Measurements from ENCODE around the gene PLXNB2.
A peak's percentile ranks its signal among the peaks of the same experiment; 100 is the strongest.

PLXNB2 gene

GRCh38 chr22:50320116-50320515 is 12.7 kb upstream of the PLXNB2 start:
- H3K4me3 Mint-ChIP-seq = no peak overlapping the region
- H3K4me1 Mint-ChIP-seq = peaks cover 7% of the 10 kb centered on the region
- no peak for DNase-seq
- no peak overlapping the region for H3K27ac Mint-ChIP-seq
- CTCF ChIA-PET = interaction anchor here (1.2 to 1.8 kb wide), 2 partner anchors 15 to 44 kb away, joined by 4 read pairs; no protein-coding TSS in a partner anchor
- H3K27me3 Mint-ChIP-seq = peaks cover 32% of the 10 kb centered on the region
- no peaks in the 10 kb centered on the region for H3K9me3 Mint-ChIP-seq
- H3K36me3 Mint-ChIP-seq = no peaks in the 10 kb centered on the region

GRCh38 chr22:50319503-50319951 is 12.1 kb upstream of the PLXNB2 start:
- DNase-seq = no peak
- Mint-ChIP-seq H3K36me3 (no peaks in the 10 kb centered on the region), H3K4me3 (no peak overlapping the region), H3K9me3 (no peaks in the 10 kb centered on the region), H3K27ac (no peak overlapping the region), H3K27me3 (peaks cover 27% of the 10 kb centered on the region), H3K4me1 (peaks cover 10% of the 10 kb centered on the region)
- CTCF ChIA-PET = interaction anchor here (1.2 to 1.8 kb wide), 2 partner anchors 15 to 43 kb away, joined by 4 read pairs; no protein-coding TSS in a partner anchor

- peaks cover 16% of the 10 kb centered on the region for H3K4me1 Mint-ChIP-seq
- H3K36me3 Mint-ChIP-seq = no peaks in the 10 kb centered on the region
- H3K27me3 Mint-ChIP-seq = peaks cover 20% of the 10 kb centered on the region
- H3K27ac Mint-ChIP-seq = no peak overlapping the region
- no peak for DNase-seq
- no peaks in the 10 kb centered on the region for H3K9me3 Mint-ChIP-seq
- no peak overlapping the region for H3K4me3 Mint-ChIP-seq
- CTCF ChIA-PET = interaction anchor here (1.2 kb wide), 1 partner anchor 43 kb away, joined by 4 read pairs; no protein-coding TSS in a partner anchor
These were observed 11.4 kb upstream of the PLXNB2 start for GRCh38 chr22:50318698-50319411.

GRCh38 chr22:50318356-50318697 is 10.9 kb upstream of the PLXNB2 start:
- no peak overlapping the region for H3K27ac Mint-ChIP-seq
- H3K4me1 Mint-ChIP-seq = peaks cover 19% of the 10 kb centered on the region
- DNase-seq = no peak
- no peak overlapping the region for H3K4me3 Mint-ChIP-seq
- H3K27me3 Mint-ChIP-seq = peaks cover 16% of the 10 kb centered on the region
- no peaks in the 10 kb centered on the region for H3K9me3 Mint-ChIP-seq
- CTCF ChIA-PET = no interaction called here
- H3K36me3 Mint-ChIP-seq = no peaks in the 10 kb centered on the region

GRCh38 chr22:50317674-50318073 is 10.2 kb upstream of the PLXNB2 start:
- Mint-ChIP-seq H3K27me3 (peaks cover 13% of the 10 kb centered on the region), H3K4me1 (peaks cover 19% of the 10 kb centered on the region), H3K9me3 (no peaks in the 10 kb centered on the region), H3K4me3 (no peak overlapping the region), H3K36me3 (no peaks in the 10 kb centered on the region), H3K27ac (no peak overlapping the region)
- no peak for DNase-seq
- CTCF ChIA-PET = interaction anchor here (1.9 kb wide), 1 partner anchor 8 kb away, joined by 6 read pairs; no protein-coding TSS in a partner anchor

GRCh38 chr22:50317178-50317577 is 9.7 kb upstream of the PLXNB2 start:
- Mint-ChIP-seq H3K4me1 (peaks cover 19% of the 10 kb centered on the region), H3K4me3 (no peak overlapping the region), H3K27me3 (peaks cover 13% of the 10 kb centered on the region), H3K9me3 (no peaks in the 10 kb centered on the region), H3K36me3 (no peaks in the 10 kb centered on the region), H3K27ac (no peak overlapping the region)
- DNase-seq = no peak
- CTCF ChIA-PET = interaction anchor here (1.9 kb wide), 1 partner anchor 8 kb away, joined by 6 read pairs; no protein-coding TSS in a partner anchor

- H3K4me3 Mint-ChIP-seq = no peak overlapping the region
These were observed 8.9 kb upstream of the PLXNB2 start for GRCh38 chr22:50316114-50317065.

GRCh38 chr22:50315289-50316113 is 8.1 kb upstream of the PLXNB2 start:
- DNase-seq = no peak
- Mint-ChIP-seq H3K9me3 (no peaks in the 10 kb centered on the region), H3K4me3 (peak overlapping the region; percentile 65), H3K27me3 (peaks cover 8% of the 10 kb centered on the region), H3K27ac (peak overlapping the region; percentile 86), H3K36me3 (no peaks in the 10 kb centered on the region), H3K4me1 (peaks cover 19% of the 10 kb centered on the region)
- CTCF ChIA-PET = interaction anchor here (1.0 to 1.9 kb wide), 4 partner anchors 10 to 41 kb away, joined by 3 to 6 read pairs (median 4); no protein-coding TSS in a partner anchor

More at GRCh38 chr22:50316114-50317065, 8.9 kb upstream of the PLXNB2 start:
- DNase-seq = no peak
- H3K27me3 Mint-ChIP-seq = peaks cover 13% of the 10 kb centered on the region
- H3K36me3 Mint-ChIP-seq = no peaks in the 10 kb centered on the region
- no peak overlapping the region for H3K27ac Mint-ChIP-seq
- H3K9me3 Mint-ChIP-seq = no peaks in the 10 kb centered on the region
- CTCF ChIA-PET = interaction anchor here (1.9 kb wide), 1 partner anchor 9 kb away, joined by 6 read pairs; no protein-coding TSS in a partner anchor
- H3K4me1 Mint-ChIP-seq = peaks cover 19% of the 10 kb centered on the region

- Mint-ChIP-seq H3K36me3 (no peaks in the 10 kb centered on the region), H3K9me3 (no peaks in the 10 kb centered on the region), H3K4me1 (peaks cover 19% of the 10 kb centered on the region), H3K27me3 (peaks cover 10% of the 10 kb centered on the region), H3K27ac (peak overlapping the region; percentile 86), H3K4me3 (peak overlapping the region; percentile 69)
- CTCF ChIA-PET = interaction anchor here (0.7 to 1.6 kb wide), 4 partner anchors 10 to 40 kb away, joined by 3 to 4 read pairs (median 3); no protein-coding TSS in a partner anchor
- DNase-seq = peak; percentile 85
These were observed 7.2 kb upstream of the PLXNB2 start for GRCh38 chr22:50314455-50315288.

GRCh38 chr22:50314081-50314454 is 6.6 kb upstream of the PLXNB2 start:
- DNase-seq = no peak
- H3K27ac Mint-ChIP-seq = peak overlapping the region; percentile 82
- peaks cover 19% of the 10 kb centered on the region for H3K4me1 Mint-ChIP-seq
- H3K36me3 Mint-ChIP-seq = no peaks in the 10 kb centered on the region
- CTCF ChIA-PET = interaction anchor here (0.7 to 1.6 kb wide), 4 partner anchors 11 to 40 kb away, joined by 3 to 4 read pairs (median 3); no protein-coding TSS in a partner anchor
- H3K9me3 Mint-ChIP-seq = no peaks in the 10 kb centered on the region
- H3K4me3 Mint-ChIP-seq = peak overlapping the region; percentile 69
- peaks cover 16% of the 10 kb centered on the region for H3K27me3 Mint-ChIP-seq

- DNase-seq = no peak
- Mint-ChIP-seq H3K27me3 (peaks cover 20% of the 10 kb centered on the region), H3K4me1 (peaks cover 22% of the 10 kb centered on the region), H3K9me3 (no peaks in the 10 kb centered on the region), H3K36me3 (no peaks in the 10 kb centered on the region), H3K27ac (peak overlapping the region; percentile 82), H3K4me3 (peak overlapping the region; percentile 69)
- CTCF ChIA-PET = interaction anchor here (1.5 to 1.6 kb wide), 2 partner anchors 37 to 39 kb away, joined by 3 to 4 read pairs; no protein-coding TSS in a partner anchor
These were observed 6.2 kb upstream of the PLXNB2 start for GRCh38 chr22:50313600-50313999.

GRCh38 chr22:50313021-50313420 is 5.6 kb upstream of the PLXNB2 start:
- Mint-ChIP-seq H3K27ac (no peak overlapping the region), H3K4me1 (peaks cover 25% of the 10 kb centered on the region), H3K36me3 (no peaks in the 10 kb centered on the region), H3K4me3 (no peak overlapping the region), H3K9me3 (no peaks in the 10 kb centered on the region), H3K27me3 (peaks cover 24% of the 10 kb centered on the region)
- DNase-seq = no peak
- CTCF ChIA-PET = no interaction called here

GRCh38 chr22:50312371-50312770 is 4.9 kb upstream of the PLXNB2 start:
- Mint-ChIP-seq H3K36me3 (no peaks in the 10 kb centered on the region), H3K4me1 (peaks cover 25% of the 10 kb centered on the region), H3K27me3 (peaks cover 27% of the 10 kb centered on the region), H3K9me3 (no peaks in the 10 kb centered on the region), H3K27ac (no peak overlapping the region), H3K4me3 (no peak overlapping the region)
- CTCF ChIA-PET = no interaction called here
- no peak for DNase-seq

Measured in activated naive CD4-positive, alpha-beta T cell treated with anti-CD3 and anti-CD28 coated beads, Interleukin-2, amount 10 ng/mL, durations not matched to agents 7 days and 5 days (primary cell).